HFFc6 (cell line): ENCODE results near the gene WDR20. TPM values are rescaled to one million over a fixed set of nuclear protein-coding genes. Genes with fewer than 3 reads are reported as not detected.
A peak's percentile ranks its signal among the peaks of the same experiment; 100 is the strongest.

Experiments
- DNase-seq: peaks from one replicate; pipeline ENCODE4 v3.0.0-alpha.2; 2018
- H3K27ac Mint-ChIP-seq: 2 replicates; pipeline ENCODE4 v1.8.0; 2020; ENCODE audit warnings: mild to moderate bottlenecking, mixed read lengths
- H3K27me3 Mint-ChIP-seq: 2 replicates; pipeline ENCODE4 v1.8.0; 2021; ENCODE audit warnings: mild to moderate bottlenecking, moderate library complexity, mixed read lengths; ENCODE audit not compliant: insufficient read depth
- H3K36me3 Mint-ChIP-seq: 2 replicates; pipeline ENCODE4 v1.8.0; 2021; ENCODE audit warnings: low read depth, mixed read lengths
- H3K4me1 Mint-ChIP-seq: 2 replicates; pipeline ENCODE4 v1.8.0; 2020; ENCODE audit warnings: low read depth, mixed read lengths
- H3K4me3 Mint-ChIP-seq: 2 replicates; pipeline ENCODE4 v1.8.0; 2020; ENCODE audit warnings: mild to moderate bottlenecking, moderate library complexity, mixed read lengths
- H3K9me3 Mint-ChIP-seq: 2 replicates; pipeline ENCODE4 v1.8.0; 2020; ENCODE audit warnings: mild to moderate bottlenecking, mixed read lengths
- CTCF ChIP-seq: fragments of 200-600 bp; sonication (generic); IDR thresholded peaks from 2 replicates; pipeline ENCODE4 v1.5.0; 2021; ENCODE audit warnings: antibody characterized with exemption, mild to moderate bottlenecking
- total RNA-seq, 6 experiments: library from RNA; stranded (reverse); fragmentation: NEBNext Ultra II Directional; extraction: Animal tissue kit (Norgen Biotek cat#: 25700); gene quantifications; 2 replicates in 1 of 6; 3 replicates in 5 of 6; pipeline ENCODE4 v1.2.3, GENCODE V29; 2021

The WDR20 gene
- total RNA-seq, 6 experiments from 2014 or later = 24.4 to 28.7 (median 27.7) TPM

- Mint-ChIP-seq H3K27me3 (no peaks in the 10 kb centered on the region), H3K36me3 (peaks cover 7% of the 10 kb centered on the region), H3K9me3 (no peaks in the 10 kb centered on the region), H3K27ac (no peak overlapping the region), H3K4me1 (peaks cover 29% of the 10 kb centered on the region), H3K4me3 (peak overlapping the region; percentile 99)
- no peak for TF ChIP-seq CTCF
- DNase-seq = no peak
Observed at GRCh38 chr14:102138535-102138934, 1.2 kb upstream of the WDR20 start.

GRCh38 chr14:102138961-102139285, 774 bp upstream of the WDR20 start:
- no peaks in the 10 kb centered on the region for H3K27me3 Mint-ChIP-seq
- H3K4me3 Mint-ChIP-seq = peak overlapping the region; percentile 99
- peaks cover 7% of the 10 kb centered on the region for H3K36me3 Mint-ChIP-seq
- no peaks in the 10 kb centered on the region for H3K9me3 Mint-ChIP-seq
- H3K4me1 Mint-ChIP-seq = peaks cover 29% of the 10 kb centered on the region
- no peak for DNase-seq
- no peak for TF ChIP-seq CTCF
- H3K27ac Mint-ChIP-seq = no peak overlapping the region

- peak overlapping the region; percentile 93 for H3K27ac Mint-ChIP-seq
Observed at GRCh38 chr14:102140027-102140749, 491 bp downstream of the WDR20 start.

DNA sequence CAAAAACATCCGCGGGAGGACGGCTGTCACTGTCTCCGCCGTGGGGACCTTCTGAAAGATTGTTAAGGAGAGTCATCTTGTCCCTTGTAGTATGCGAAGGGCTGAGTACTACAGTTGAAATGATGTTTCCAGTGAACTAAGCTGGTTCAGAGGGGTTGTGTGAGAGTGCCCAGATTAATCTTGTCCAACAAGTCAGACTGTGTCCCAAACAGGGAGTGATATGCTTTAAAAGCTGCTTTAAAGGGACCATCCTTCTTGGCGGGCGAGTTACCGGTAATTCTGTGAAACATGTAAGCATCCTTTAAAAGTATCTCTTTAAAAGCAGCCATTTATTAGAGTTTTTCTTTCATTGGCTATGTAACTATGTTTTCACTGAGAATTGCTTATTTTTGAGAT, 1.1 kb downstream of the WDR20 start:
- DNase-seq = no peak
- Mint-ChIP-seq H3K9me3 (no peaks in the 10 kb centered on the region), H3K27ac (peak overlapping the region; percentile 93), H3K27me3 (no peaks in the 10 kb centered on the region), H3K4me1 (peaks cover 40% of the 10 kb centered on the region), H3K4me3 (peak overlapping the region; percentile 99), H3K36me3 (no peaks in the 10 kb centered on the region; the same call in 1 of the 2 replicates)
- TF ChIP-seq CTCF = no peak

More at GRCh38 chr14:102140027-102140749, 491 bp downstream of the WDR20 start:
- DNase-seq = peak; percentile 8
- no peaks in the 10 kb centered on the region for H3K27me3 Mint-ChIP-seq
- no peaks in the 10 kb centered on the region; the same call in 1 of the 2 replicates for H3K36me3 Mint-ChIP-seq
- H3K4me3 Mint-ChIP-seq = peak overlapping the region; percentile 99
- H3K4me1 Mint-ChIP-seq = peaks cover 34% of the 10 kb centered on the region
- H3K9me3 Mint-ChIP-seq = no peaks in the 10 kb centered on the region
- no peak for TF ChIP-seq CTCF

- Mint-ChIP-seq H3K27me3 (no peaks in the 10 kb centered on the region), H3K27ac (no peak overlapping the region), H3K4me3 (peak overlapping the region; percentile 54; the same call in 1 of the 2 replicates), H3K4me1 (peaks cover 50% of the 10 kb centered on the region), H3K36me3 (no peaks in the 10 kb centered on the region; the same call in 1 of the 2 replicates), H3K9me3 (no peaks in the 10 kb centered on the region)
- no peak for TF ChIP-seq CTCF
- no peak for DNase-seq
Observed at GRCh38 chr14:102141797-102142196, 2.1 kb downstream of the WDR20 start.
